ENCODE data around the gene SLC13A2. TPM values are rescaled to one million over a fixed set of nuclear protein-coding genes. Genes with fewer than 3 reads are reported as not detected.

SLC13A2 gene
- total and polyA plus RNA-seq, 7 donors = under 0.01 to 29.1 (median 9.9) TPM; not detected in 3

GRCh38 chr17:28537219-28537610, 63.8 kb downstream of the SLC13A2 start:
- Histone ChIP-seq H3K4me1 (no peaks in the 10 kb centered on the region), H3K4me3 (no peak overlapping the region), H3K27me3 (no peaks in the 10 kb centered on the region), H3K9me3 (no peaks in the 10 kb centered on the region), H3K36me3 (no peaks in the 10 kb centered on the region), H3K27ac (no peak overlapping the region)
- 46 to 81% methylated on average over 12 of the region's 12 CpGs for WGBS, 2 donors
- intact Hi-C loops (cut with DNase I) = no loop called here
- TF ChIP-seq, protein P1, sequence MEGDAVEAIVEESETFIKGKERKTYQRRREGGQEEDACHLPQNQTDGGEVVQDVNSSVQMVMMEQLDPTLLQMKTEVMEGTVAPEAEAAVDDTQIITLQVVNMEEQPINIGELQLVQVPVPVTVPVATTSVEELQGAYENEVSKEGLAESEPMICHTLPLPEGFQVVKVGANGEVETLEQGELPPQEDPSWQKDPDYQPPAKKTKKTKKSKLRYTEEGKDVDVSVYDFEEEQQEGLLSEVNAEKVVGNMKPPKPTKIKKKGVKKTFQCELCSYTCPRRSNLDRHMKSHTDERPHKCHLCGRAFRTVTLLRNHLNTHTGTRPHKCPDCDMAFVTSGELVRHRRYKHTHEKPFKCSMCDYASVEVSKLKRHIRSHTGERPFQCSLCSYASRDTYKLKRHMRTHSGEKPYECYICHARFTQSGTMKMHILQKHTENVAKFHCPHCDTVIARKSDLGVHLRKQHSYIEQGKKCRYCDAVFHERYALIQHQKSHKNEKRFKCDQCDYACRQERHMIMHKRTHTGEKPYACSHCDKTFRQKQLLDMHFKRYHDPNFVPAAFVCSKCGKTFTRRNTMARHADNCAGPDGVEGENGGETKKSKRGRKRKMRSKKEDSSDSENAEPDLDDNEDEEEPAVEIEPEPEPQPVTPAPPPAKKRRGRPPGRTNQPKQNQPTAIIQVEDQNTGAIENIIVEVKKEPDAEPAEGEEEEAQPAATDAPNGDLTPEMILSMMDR (IDR thresholded peaks at IDR 0.05) = no peak
- TF ChIP-seq POLR2AphosphoS5 (IDR thresholded peaks at IDR 0.05) = no peak
- DNase-seq = no peak

DNA sequence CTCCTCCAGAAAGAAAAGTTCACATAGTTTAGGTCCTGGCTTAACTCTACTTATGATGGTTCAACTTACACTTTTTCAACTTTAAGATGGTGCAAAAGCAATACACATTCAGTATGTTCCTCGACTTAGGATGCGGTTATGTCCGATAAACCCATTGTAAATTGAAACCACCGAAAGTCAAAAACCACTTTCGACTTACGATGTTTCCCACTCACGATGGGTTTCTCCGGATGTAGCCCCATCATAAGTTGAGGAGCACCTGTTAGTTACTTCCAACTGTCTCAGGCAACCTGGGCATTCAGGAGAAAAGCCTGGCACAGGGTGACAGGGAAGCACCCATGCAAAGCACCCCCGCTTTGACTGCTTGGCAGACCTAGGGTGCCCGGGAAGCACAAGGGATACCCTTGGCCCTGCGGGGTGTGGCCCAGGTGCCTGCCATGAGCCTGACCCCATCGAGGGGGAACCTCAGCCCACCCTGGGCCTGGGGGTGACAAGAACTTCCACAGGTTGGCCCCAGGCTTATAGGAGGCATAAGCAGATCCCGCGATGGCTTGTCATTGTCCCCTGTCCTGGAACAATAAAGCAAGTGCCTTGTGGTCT, 65.0 kb downstream of the SLC13A2 start:
- Histone ChIP-seq H3K4me3 (no peak overlapping the region), H3K27me3 (no peaks in the 10 kb centered on the region), H3K4me1 (no peaks in the 10 kb centered on the region), H3K9me3 (no peaks in the 10 kb centered on the region), H3K36me3 (no peaks in the 10 kb centered on the region), H3K27ac (no peak overlapping the region)
- no peak for TF ChIP-seq POLR2A (IDR thresholded peaks at IDR 0.05)
- no peak for TF ChIP-seq POLR2AphosphoS5 (IDR thresholded peaks at IDR 0.05)
- TF ChIP-seq, protein P1 (IDR thresholded peaks at IDR 0.05) = no peak
- TF ChIP-seq EP300 (IDR thresholded peaks at IDR 0.05) = no peak
- 91 to 92% methylated on average over 14 of the region's 14 CpGs for WGBS, 2 donors
- DNase-seq = no peak
- intact Hi-C loops (cut with DNase I) = no loop called here

DNA sequence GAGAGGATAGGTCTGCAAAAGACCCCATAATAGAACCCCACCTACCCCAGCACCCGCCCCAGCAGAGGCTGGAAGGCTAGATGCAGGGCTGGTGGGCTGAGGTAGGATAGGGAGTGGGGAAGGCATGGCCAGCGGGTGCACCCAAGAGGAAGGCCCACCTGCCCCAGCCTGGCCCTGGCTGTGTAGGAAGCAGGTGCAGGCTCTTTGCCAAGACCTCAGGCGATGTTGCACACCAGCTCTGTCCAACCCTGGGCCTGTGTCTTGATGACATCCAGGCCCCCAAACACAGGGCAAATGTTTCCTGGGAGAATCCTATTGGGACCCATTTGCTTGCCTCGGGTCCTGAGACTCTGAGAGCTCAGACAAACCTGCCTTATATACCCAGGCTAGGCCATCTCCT, 66.8 kb downstream of the SLC13A2 start:
- Histone ChIP-seq H3K36me3 (no peaks in the 10 kb centered on the region), H3K4me3 (no peak overlapping the region), H3K27me3 (no peaks in the 10 kb centered on the region), H3K4me1 (no peaks in the 10 kb centered on the region), H3K27ac (no peak overlapping the region), H3K9me3 (no peaks in the 10 kb centered on the region)
- WGBS, 2 donors = 73 to 82% methylated on average over 4 of the region's 4 CpGs
- intact Hi-C loops (cut with DNase I) = no loop called here
- TF ChIP-seq, protein P1 (IDR thresholded peaks at IDR 0.05) = no peak
- TF ChIP-seq EP300 (IDR thresholded peaks at IDR 0.05) (no peak), POLR2AphosphoS5 (IDR thresholded peaks at IDR 0.05) (no peak), POLR2A (IDR thresholded peaks at IDR 0.05) (no peak)
- no peak for DNase-seq

DNA sequence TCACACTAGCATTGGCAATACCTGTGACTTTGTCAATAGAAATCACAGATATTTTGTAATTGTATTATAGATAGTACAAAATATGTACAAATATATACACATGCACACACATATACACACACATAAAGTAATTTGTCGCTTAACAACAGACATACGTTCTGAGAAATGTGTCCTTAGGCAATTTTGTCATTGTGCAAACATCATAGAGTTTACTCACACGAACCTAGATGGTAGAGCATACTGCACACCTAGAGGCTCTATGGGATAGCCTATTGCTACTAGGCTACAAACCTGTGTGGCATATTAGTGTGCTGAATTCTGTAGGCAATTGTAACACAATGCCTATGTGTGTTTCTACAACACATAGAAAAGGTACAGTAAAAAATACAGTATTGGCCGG, 68.0 kb downstream of the SLC13A2 start:
- Histone ChIP-seq H3K9me3 (no peaks in the 10 kb centered on the region), H3K27me3 (no peaks in the 10 kb centered on the region), H3K4me3 (no peak overlapping the region), H3K4me1 (no peaks in the 10 kb centered on the region), H3K36me3 (peaks cover 0 to under 1% (median 0%) of the 10 kb centered on the region in 4 donors), H3K27ac (no peak overlapping the region)
- 53 to 85% methylated on average over 4 of the region's 4 CpGs for WGBS, 2 donors
- DNase-seq = no peak
- TF ChIP-seq POLR2A (IDR thresholded peaks at IDR 0.05) = no peak
- TF ChIP-seq, protein P1 (IDR thresholded peaks at IDR 0.05) = no peak
- intact Hi-C loops (cut with DNase I) = no loop called here

All from sigmoid colon (tissue), 7 donors.